Activated CD4-positive, alpha-beta T cell treated with anti-CD3 and anti-CD28 coated beads, Interleukin-2, amount 50 U/mL, for 48 hours (primary cell): ENCODE measurements around the gene IRF4.

Experiments used
- DNase-seq, 2 experiments: peaks; one replicate each; pipeline ENCODE4 v3.0.0-alpha.2; 2020

Gene IRF4

GRCh38 chr6:445571-446417 lies 54.2 kb downstream of the IRF4 start:
- DNase-seq: peak in 1 of 2 experiments; percentile 34

GRCh38 chr6:446418-447366 lies 55.1 kb downstream of the IRF4 start:
- DNase-seq: peak; percentile 92 to 96

- peak; percentile 61 to 64 for DNase-seq
These were observed 56.0 kb downstream of the IRF4 start for GRCh38 chr6:447381-448165.

GRCh38 chr6:448296-449056 lies 56.9 kb downstream of the IRF4 start:
- peak in 1 of 2 experiments; percentile 13 for DNase-seq

GRCh38 chr6:449057-449430 lies 57.5 kb downstream of the IRF4 start:
- DNase-seq: peak in 1 of 2 experiments; percentile 2

- DNase-seq: peak in 1 of 2 experiments; percentile 2
These were observed 58.2 kb downstream of the IRF4 start for GRCh38 chr6:449486-450419.

- DNase-seq: peak in 1 of 2 experiments; percentile 2
These were observed 59.8 kb downstream of the IRF4 start for GRCh38 chr6:451336-451735.

GRCh38 chr6:451847-452246 lies 60.3 kb downstream of the IRF4 start:
- DNase-seq: peak in 1 of 2 experiments; percentile 1

GRCh38 chr6:452301-453067 lies 60.9 kb downstream of the IRF4 start:
- DNase-seq: peak in 1 of 2 experiments; percentile 2

GRCh38 chr6:453152-453551 lies 61.6 kb downstream of the IRF4 start:
- peak in 1 of 2 experiments; percentile 2 for DNase-seq

- DNase-seq: no peak
These were observed 62.8 kb downstream of the IRF4 start for GRCh38 chr6:454148-454991.

GRCh38 chr6:455006-455585 lies 63.5 kb downstream of the IRF4 start:
- DNase-seq: peak; percentile 52 to 62

- DNase-seq: peak in 1 of 2 experiments; percentile 1
These were observed 64.3 kb downstream of the IRF4 start for GRCh38 chr6:455835-456234.

- DNase-seq: peak in 1 of 2 experiments; percentile 2
These were observed 64.9 kb downstream of the IRF4 start for GRCh38 chr6:456358-456867.

GRCh38 chr6:456887-457286 lies 65.3 kb downstream of the IRF4 start:
- no peak for DNase-seq
